H1 (cell line): ENCODE data around the gene CCDC106. TPM values are rescaled to one million over a fixed set of nuclear protein-coding genes. Genes with fewer than 3 reads are reported as not detected.

Experiments used
- CTCF ChIA-PET: fragments of 300-600 bp; sonication (Branson Sonifier 250); formaldehyde crosslinking; loops from one replicate; lab custom pipeline; 2021; ENCODE audit not compliant: partially characterized antibody; lab: Charles Lee
- POLR2A ChIA-PET: fragments of 300-600 bp; sonication (Branson Sonifier 250); formaldehyde crosslinking; loops from one replicate; lab custom pipeline; 2021; ENCODE audit warnings: inconsistent platforms; ENCODE audit not compliant: partially characterized antibody; lab: Charles Lee
- DNase-seq, 2 experiments: peaks; one replicate each; pipeline versions ENCODE4 v3.0.0 to v3.0.0-alpha.2; 2010 to 2022; ENCODE audit warnings: low spot score in 2 of 2, low read depth in 1 of 2, mixed read lengths in 1 of 2
- FAIRE-seq: peaks from 2 replicates; lab custom pipeline; 2011; peaks lifted over from hg19 to GRCh38; lab: Jason Lieb, UNC
- H2AFZ ChIP-seq: 2 replicates; pipeline ENCODE4 v1.8.1; 2012; ENCODE audit warnings: low read length, inconsistent platforms
- H2AK5ac ChIP-seq: 2 replicates; pipeline ENCODE4 v1.6.1; 2013; ENCODE audit warnings: low read depth, low read length
- H2BK120ac ChIP-seq: replicated peaks from 2 replicates; pipeline ENCODE3; 2013; ENCODE audit warnings: low read depth, low read length, inconsistent platforms
- H2BK12ac ChIP-seq: 2 replicates; pipeline ENCODE4 v1.6.1; 2013; ENCODE audit warnings: low read depth, low read length
- H2BK15ac ChIP-seq: 2 replicates; pipeline ENCODE4 v1.6.1; 2013; ENCODE audit warnings: low read length
- H2BK20ac ChIP-seq: 2 replicates; pipeline ENCODE4 v1.6.1; 2013; ENCODE audit warnings: low read length
- H2BK5ac ChIP-seq: 2 replicates; pipeline ENCODE4 v1.6.1; 2013; ENCODE audit warnings: low read depth, low read length
- H3K14ac ChIP-seq: 2 replicates; pipeline ENCODE4 v1.6.1; 2013; ENCODE audit warnings: inconsistent platforms; ENCODE audit not compliant: insufficient read length
- H3K18ac ChIP-seq: 2 replicates; pipeline ENCODE4 v1.6.1; 2013; ENCODE audit warnings: low read length; ENCODE audit errors: extremely low read depth
- H3K23ac ChIP-seq: 2 replicates; pipeline ENCODE4 v1.6.1; 2013; ENCODE audit warnings: inconsistent platforms; ENCODE audit not compliant: insufficient read length
- H3K23me2 ChIP-seq: 2 replicates; pipeline ENCODE4 v1.6.1; 2013; ENCODE audit warnings: low read depth, low read length
- H3K27ac ChIP-seq: 2 replicates; pipeline ENCODE4 v1.6.1; 2011; ENCODE audit warnings: low read depth, low read length, inconsistent platforms
- H3K27me3 ChIP-seq, 4 experiments: replicated peaks in 1 of 4; 1 replicate in 1 of 4; 2 replicates in 3 of 4; pipeline versions ENCODE4 v1.6.1 to v1.8.1; 2011 to 2013; ENCODE audit warnings: low read length in 3 of 4, mild to moderate bottlenecking in 3 of 4, inconsistent platforms in 2 of 4, mixed read lengths in 2 of 4, moderate library complexity in 1 of 4; ENCODE audit not compliant: control insufficient read depth in 3 of 4, insufficient read depth in 3 of 4; ENCODE audit errors: extremely low read depth in 1 of 4
- H3K36me3 ChIP-seq, 4 experiments: 2 replicates each; pipeline versions ENCODE4 v1.6.1 to v1.8.1; 2011 to 2013; ENCODE audit warnings: mild to moderate bottlenecking in 4 of 4, low read length in 3 of 4, moderate library complexity in 2 of 4, control low read depth in 1 of 4, inconsistent platforms in 1 of 4; ENCODE audit not compliant: insufficient read depth in 4 of 4, control insufficient read depth in 2 of 4
- H3K4ac ChIP-seq: replicated peaks from 2 replicates; pipeline ENCODE3; 2013; ENCODE audit warnings: low read length, low read depth, mixed read lengths, inconsistent platforms; ENCODE audit not compliant: insufficient read length
- H3K4me1 ChIP-seq, 4 experiments: replicated peaks in 1 of 4; 1 replicate in 1 of 4; 2 replicates in 3 of 4; pipeline versions ENCODE4 v1.6.1 to v1.8.1; 2011 to 2013; ENCODE audit warnings: low read length in 3 of 4, inconsistent platforms in 2 of 4, mixed read lengths in 1 of 4; ENCODE audit not compliant: insufficient read depth in 4 of 4, control insufficient read depth in 3 of 4
- H3K4me2 ChIP-seq, 2 experiments: 2 replicates each; pipeline versions ENCODE4 v1.6.1 to v1.8.1; 2011 to 2013; ENCODE audit warnings: low read depth in 2 of 2, low read length in 2 of 2, control low read depth in 1 of 2, inconsistent platforms in 1 of 2, mild to moderate bottlenecking in 1 of 2; ENCODE audit not compliant: insufficient read depth in 1 of 2
- H3K4me3 ChIP-seq, 4 experiments: fragments of 200-600, 300-600 bp in 1 of 4; sonication (generic), shearing (Covaris generic), sonication (Bioruptor Twin) in 1 of 4; 2 replicates each; pipeline versions ENCODE4 v1.5.1 to v1.8.1; 2011 to 2016; ENCODE audit warnings: low read length in 4 of 4, low read depth in 3 of 4, control low read depth in 2 of 4, inconsistent platforms in 2 of 4, mild to moderate bottlenecking in 2 of 4, mixed read lengths in 1 of 4, moderate library complexity in 1 of 4; ENCODE audit not compliant: insufficient read depth in 2 of 4; ENCODE audit errors: extremely low read depth in 1 of 4
- H3K56ac ChIP-seq: replicated peaks from 2 replicates; pipeline ENCODE3; 2013; ENCODE audit warnings: low read depth, mild to moderate bottlenecking, mixed read lengths, low read length, inconsistent platforms; ENCODE audit not compliant: insufficient read length
- H3K79me1 ChIP-seq: 2 replicates; pipeline ENCODE4 v1.6.1; 2013; ENCODE audit warnings: low read depth, low read length, control low read depth
- H3K79me2 ChIP-seq, 2 experiments: 2 replicates each; pipeline versions ENCODE4 v1.6.1 to v1.8.1; 2012 to 2013; ENCODE audit warnings: low read length in 2 of 2, mild to moderate bottlenecking in 2 of 2, inconsistent platforms in 1 of 2; ENCODE audit not compliant: insufficient read depth in 2 of 2, control insufficient read depth in 1 of 2
- H3K9ac ChIP-seq, 4 experiments: replicated peaks in 1 of 4; 1 replicate in 1 of 4; 2 replicates in 3 of 4; pipeline versions ENCODE4 v1.6.1 to v1.8.1; 2011 to 2013; ENCODE audit warnings: low read depth in 3 of 4, low read length in 3 of 4, control low read depth in 2 of 4, mild to moderate bottlenecking in 2 of 4, moderate library complexity in 2 of 4, inconsistent platforms in 1 of 4; ENCODE audit errors: extremely low read depth in 1 of 4
- H3K9me3 ChIP-seq, 2 experiments: 2 replicates each; pipeline versions ENCODE4 v1.6.1 to v1.8.1; 2012 to 2013; ENCODE audit warnings: mild to moderate bottlenecking in 2 of 2, moderate library complexity in 2 of 2, control low read depth in 1 of 2, inconsistent platforms in 1 of 2, low read depth in 1 of 2, low read length in 1 of 2, mixed read lengths in 1 of 2; ENCODE audit not compliant: insufficient read depth in 2 of 2
- H4K20me1 ChIP-seq, 2 experiments: replicated peaks in 1 of 2; 2 replicates each; pipeline versions ENCODE3 to v1.8.1; 2011 to 2013; ENCODE audit warnings: inconsistent platforms in 2 of 2, low read length in 2 of 2, mild to moderate bottlenecking in 1 of 2; ENCODE audit not compliant: insufficient read depth in 2 of 2, control insufficient read depth in 1 of 2
- H4K5ac ChIP-seq: 2 replicates; pipeline ENCODE4 v1.6.1; 2013; ENCODE audit warnings: low read length, low read depth, mixed read lengths, inconsistent platforms; ENCODE audit not compliant: insufficient read length
- H4K8ac ChIP-seq: 2 replicates; pipeline ENCODE4 v1.8.0; 2013; ENCODE audit warnings: mild to moderate bottlenecking, moderate library complexity, low read length, inconsistent platforms; ENCODE audit not compliant: insufficient read depth; ENCODE audit errors: extremely low read depth
- H4K91ac ChIP-seq: replicated peaks from 2 replicates; pipeline ENCODE3; 2013; ENCODE audit warnings: low read length, mixed read lengths, inconsistent platforms; ENCODE audit not compliant: insufficient read length
- BCL11A ChIP-seq, 2 experiments: IDR thresholded peaks; one replicate each; pipeline ENCODE4 v1.6.1; 2011; ENCODE audit warnings: low read depth in 2 of 2, low read length in 2 of 2, mild to moderate bottlenecking in 2 of 2
- CHD1 ChIP-seq: IDR thresholded peaks from 2 replicates; pipeline ENCODE4 v1.6.1; 2012; ENCODE audit warnings: low read depth, low read length, improper control_type of control experiment
- GABPA ChIP-seq: IDR thresholded peaks from 2 replicates; pipeline ENCODE4 v1.6.1; 2011; ENCODE audit warnings: mild to moderate bottlenecking, low read length, moderate library complexity, borderline replicate concordance; ENCODE audit not compliant: insufficient read depth
- HDAC6 ChIP-seq: IDR thresholded peaks from one replicate; pipeline ENCODE4 v1.7.1; 2012; ENCODE audit warnings: low read depth, mild to moderate bottlenecking, inconsistent platforms, low read length, moderate library complexity
- KDM1A ChIP-seq: fragments of 200-600, 300-600 bp; sonication (generic); IDR thresholded peaks from 2 replicates; pipeline ENCODE4 v1.7.1; 2016; ENCODE audit warnings: mild to moderate bottlenecking, low read length, borderline replicate concordance
- POLR2AphosphoS5 ChIP-seq: IDR thresholded peaks from 2 replicates; pipeline ENCODE4 v1.6.1; 2011; ENCODE audit warnings: low read depth, low read length
- WGBS, 2 experiments: shearing (Covaris generic) in 1 of 2; methylation state at CpG; one replicate each; pipeline versions ENCODE4 v1.1.6 to v1.1.7; 2013 to 2015; ENCODE audit warnings: low lambda C conversion rate in 2 of 2, mixed read lengths in 2 of 2, inconsistent platforms in 1 of 2, low coverage in 1 of 2, missing lambda C conversion rate in 1 of 2; ENCODE audit not compliant: insufficient replicate concordance in 2 of 2, insufficient coverage in 1 of 2, insufficient read length in 1 of 2; ENCODE audit errors: extremely low coverage in 1 of 2, missing lambda C conversion rate in 1 of 2; 5-methylcytosine and 5-hydroxymethylcytosine counted together
- polyA plus RNA-seq, 7 experiments: library from polyadenylated mRNA; depleted of rRNA in 3 of 7; stranded (reverse) in 5 of 7; unstranded in 2 of 7; fragments of >200 nt in 5 of 7; fragments of 200-250 nt in 2 of 7; gene quantifications; 1 replicate in 5 of 7; 2 replicates in 1 of 7; 4 replicates in 1 of 7; pipeline versions ENCODE4 v1.2.1 to v1.2.3, GENCODE V29; 2011 to 2013; ENCODE audit warnings: missing spikeins in 2 of 7, mixed read lengths in 2 of 7
- total RNA-seq: library from RNA; stranded (reverse); fragmentation: NEBNext Ultra II Directional; extraction: Animal tissue kit (Norgen Biotek cat#: 25700); gene quantifications from 2 replicates; pipeline ENCODE4 v1.2.1, GENCODE V29; 2021
- TF ChIP-seq, protein P1 (sequence below): IDR thresholded peaks from 2 replicates; pipeline ENCODE4 v1.6.1; 2011; ENCODE audit warnings: low read depth, mild to moderate bottlenecking, low read length; ENCODE audit not compliant: insufficient read depth

CCDC106 gene
- total and polyA plus RNA-seq, 2 of the 8 experiments (the other 6 are each of a cell fraction or from before 2014, with no cell fraction given) = 12.0 to 20.1 TPM

DNA sequence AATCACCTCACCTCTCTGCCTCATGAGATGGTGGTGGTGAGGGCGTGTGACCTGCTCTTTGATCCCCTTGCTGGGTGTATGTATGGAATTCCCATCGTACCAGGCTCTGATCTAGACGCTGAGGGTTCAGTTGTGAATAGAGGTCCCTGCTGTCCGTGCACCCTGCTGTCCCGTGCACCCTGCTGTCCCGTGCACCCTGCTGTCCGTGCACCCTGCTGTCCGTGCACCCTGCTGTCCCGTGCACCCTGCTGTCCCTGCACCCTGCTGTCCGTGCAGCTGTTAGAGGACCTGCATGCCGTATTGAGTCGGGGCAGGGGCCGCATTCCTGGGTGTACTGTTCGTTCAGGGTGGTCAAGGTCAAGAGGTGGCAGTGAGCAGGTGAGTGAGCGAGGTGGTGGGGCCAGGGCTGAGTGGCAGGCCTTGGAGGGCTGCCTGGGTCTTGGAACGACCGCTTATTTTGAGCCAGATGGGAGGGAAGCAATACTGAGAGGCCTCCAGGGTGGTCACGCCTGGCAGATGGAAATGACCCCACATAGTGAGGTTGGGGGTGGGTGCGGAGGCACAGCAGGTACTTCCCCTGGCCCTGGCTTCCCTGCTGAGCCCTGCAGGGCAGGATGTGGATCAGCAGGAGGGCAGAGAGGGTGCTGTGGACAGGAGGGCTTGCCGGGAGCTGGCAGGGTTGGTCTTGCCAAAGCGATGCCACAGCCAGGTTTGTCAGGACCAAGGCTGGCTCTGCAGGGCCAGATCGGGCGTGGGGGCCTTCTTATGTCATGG lies 22.5 kb downstream of the CCDC106 start:
- Histone ChIP-seq H3K27ac (no peak overlapping the region), H3K79me1 (peaks cover 15% of the 10 kb centered on the region), H2BK5ac (peak overlapping the region; percentile 27), H3K4me3 (no peak overlapping the region), H2AK5ac (no peak overlapping the region), H3K4me1 (peaks cover 0 to 11% (median 5%) of the 10 kb centered on the region in 4 experiments; a peak in 5 of 7 replicates), H4K8ac (peak overlapping the region; percentile 96), H4K5ac (no peak overlapping the region), H3K18ac (no peak overlapping the region), H3K23me2 (peaks cover 1% of the 10 kb centered on the region; the same call in 1 of the 2 replicates), H3K4ac (no peak overlapping the region), H3K27me3 (no peaks in the 10 kb centered on the region), H3K14ac (no peak overlapping the region), H3K23ac (no peak overlapping the region), H2BK120ac (no peak overlapping the region), H3K56ac (no peak overlapping the region), H3K4me2 (no peak overlapping the region), H2AFZ (no peak overlapping the region), H4K91ac (no peak overlapping the region), H3K79me2 (peaks cover 5 to 61% of the 10 kb centered on the region in 2 experiments), H2BK20ac (no peak overlapping the region), H2BK12ac (peak overlapping the region; percentile 39; the same call in 1 of the 2 replicates), H3K9me3 (no peaks in the 10 kb centered on the region), H3K9ac (no peak overlapping the region), H2BK15ac (no peak overlapping the region), H3K36me3 (peaks cover 31 to 44% (median 38%) of the 10 kb centered on the region in 4 experiments), H4K20me1 (peaks cover 31 to 42% of the 10 kb centered on the region in 2 experiments)
- TF ChIP-seq BCL11A (IDR thresholded peaks at IDR 0.05; ENCODE audit: low read depth in 2 of 2, low read length in 2 of 2) = no peak
- TF ChIP-seq, protein P1, sequence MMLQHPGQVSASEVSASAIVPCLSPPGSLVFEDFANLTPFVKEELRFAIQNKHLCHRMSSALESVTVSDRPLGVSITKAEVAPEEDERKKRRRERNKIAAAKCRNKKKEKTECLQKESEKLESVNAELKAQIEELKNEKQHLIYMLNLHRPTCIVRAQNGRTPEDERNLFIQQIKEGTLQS = no peak
- no peak for TF ChIP-seq CHD1
- no peak for TF ChIP-seq KDM1A
- no peak for TF ChIP-seq GABPA
- peak; percentile 53; the same call in 1 of the 2 replicates for TF ChIP-seq POLR2AphosphoS5
- peak; percentile 58 for TF ChIP-seq HDAC6
- ChIA-PET CTCF (interaction anchor here (1.3 to 2.0 kb wide), 5 partner anchors 8 to 1246 kb away, joined by 3 to 19 read pairs (median 9); no protein-coding TSS in a partner anchor), POLR2A (interaction anchor here (0.8 to 7.1 kb wide), 12 partner anchors 8 to 1222 kb away, joined by 3 to 75 read pairs (median 3); partner anchors contain the start of genes FIZ1, LENG8 and U2AF2)
- WGBS, 2 experiments = 88% methylated on average over 23 of the region's 23 CpGs; no CpG with 5 or more reads in 1 of the 2 experiments
- DNase-seq (no peak), FAIRE-seq (peak; percentile 62)
